ENCODE data around the gene LAIR1. TPM values are rescaled to one million over a fixed set of nuclear protein-coding genes. Genes with fewer than 3 reads are reported as not detected.

The LAIR1 gene
- total RNA-seq, 1 experiment from 2014 or later = 0.37 TPM

DNA sequence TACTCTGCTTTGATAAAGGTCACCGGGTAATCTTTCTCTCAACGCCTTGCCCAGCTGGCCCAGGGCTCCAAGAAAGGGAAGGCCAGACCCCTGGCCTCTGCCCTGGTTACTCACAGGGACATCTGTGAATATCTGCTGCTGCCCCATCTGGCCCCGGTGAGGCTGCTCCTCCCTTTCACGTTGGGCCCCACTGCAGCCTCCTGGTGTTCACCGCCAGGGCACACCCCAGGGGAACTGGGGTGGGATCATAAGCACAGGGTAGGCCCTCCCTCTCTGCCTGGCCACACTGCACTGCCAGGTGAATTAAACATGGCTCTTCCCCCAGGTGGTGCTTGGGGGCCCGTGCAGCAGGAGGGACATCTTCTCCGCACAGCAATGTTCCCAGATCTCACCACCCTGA is 12.7 kb downstream of the LAIR1 start:
- TF ChIP-seq FOXJ3 (CRISPR knock-in tag; IDR thresholded peaks at IDR 0.05; ENCODE audit: borderline replicate concordance) = no peak
- TF ChIP-seq ZNF263 (CRISPR knock-in tag; IDR thresholded peaks at IDR 0.05; ENCODE audit: low read depth) = no peak
- TF ChIP-seq, protein P1, sequence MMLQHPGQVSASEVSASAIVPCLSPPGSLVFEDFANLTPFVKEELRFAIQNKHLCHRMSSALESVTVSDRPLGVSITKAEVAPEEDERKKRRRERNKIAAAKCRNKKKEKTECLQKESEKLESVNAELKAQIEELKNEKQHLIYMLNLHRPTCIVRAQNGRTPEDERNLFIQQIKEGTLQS (CRISPR knock-in tag; conservative IDR thresholded peaks at IDR 0.05) = no peak
- no peak for TF ChIP-seq FOXK1 (CRISPR knock-in tag; IDR thresholded peaks at IDR 0.05)
- TF ChIP-seq, protein P2, sequence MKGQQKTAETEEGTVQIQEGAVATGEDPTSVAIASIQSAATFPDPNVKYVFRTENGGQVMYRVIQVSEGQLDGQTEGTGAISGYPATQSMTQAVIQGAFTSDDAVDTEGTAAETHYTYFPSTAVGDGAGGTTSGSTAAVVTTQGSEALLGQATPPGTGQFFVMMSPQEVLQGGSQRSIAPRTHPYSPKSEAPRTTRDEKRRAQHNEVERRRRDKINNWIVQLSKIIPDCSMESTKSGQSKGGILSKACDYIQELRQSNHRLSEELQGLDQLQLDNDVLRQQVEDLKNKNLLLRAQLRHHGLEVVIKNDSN (CRISPR knock-in tag; IDR thresholded peaks at IDR 0.05) = no peak
- no peak for TF ChIP-seq RELA (CRISPR knock-in tag; IDR thresholded peaks at IDR 0.05; ENCODE audit: borderline replicate concordance)
- TF ChIP-seq NR2C2 (CRISPR knock-in tag; IDR thresholded peaks at IDR 0.05) = no peak
- TF ChIP-seq, protein P3, sequence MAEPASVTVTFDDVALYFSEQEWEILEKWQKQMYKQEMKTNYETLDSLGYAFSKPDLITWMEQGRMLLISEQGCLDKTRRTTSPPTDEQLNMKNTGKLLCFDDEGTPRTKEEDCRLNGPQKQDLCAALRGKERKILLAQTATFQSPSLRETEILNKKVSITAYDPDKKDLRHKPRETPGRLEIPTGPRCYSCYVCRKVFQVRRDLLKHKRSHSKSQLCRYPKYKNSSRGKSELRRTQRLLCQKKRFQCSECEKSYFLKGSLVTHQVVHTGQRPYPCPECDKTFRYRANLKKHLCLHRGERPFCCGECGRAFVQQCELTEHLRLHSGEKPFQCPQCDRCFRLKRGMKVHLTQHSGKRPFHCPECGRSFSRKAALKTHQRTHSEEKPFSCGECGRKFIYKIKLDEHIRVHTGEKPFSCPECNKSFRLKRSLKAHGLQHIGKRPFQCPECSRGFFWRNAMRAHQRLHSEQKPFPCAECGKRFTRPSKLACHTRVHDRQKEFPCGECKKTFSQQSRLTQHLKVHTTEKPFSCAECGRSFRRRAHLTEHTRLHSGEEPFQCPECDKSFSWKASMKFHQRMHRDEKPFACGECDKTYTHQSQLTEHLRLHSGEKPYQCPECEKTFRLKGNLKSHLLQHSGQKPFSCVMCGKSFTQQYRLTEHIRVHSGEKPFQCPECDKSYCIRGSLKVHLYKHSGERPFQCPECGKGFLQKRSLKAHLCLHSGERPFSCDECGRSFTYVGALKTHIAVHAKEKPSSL (CRISPR knock-in tag; conservative IDR thresholded peaks at IDR 0.05) = no peak
- TF ChIP-seq ZNF138 (CRISPR knock-in tag; conservative IDR thresholded peaks at IDR 0.05) = no peak
- TF ChIP-seq, protein P4, sequence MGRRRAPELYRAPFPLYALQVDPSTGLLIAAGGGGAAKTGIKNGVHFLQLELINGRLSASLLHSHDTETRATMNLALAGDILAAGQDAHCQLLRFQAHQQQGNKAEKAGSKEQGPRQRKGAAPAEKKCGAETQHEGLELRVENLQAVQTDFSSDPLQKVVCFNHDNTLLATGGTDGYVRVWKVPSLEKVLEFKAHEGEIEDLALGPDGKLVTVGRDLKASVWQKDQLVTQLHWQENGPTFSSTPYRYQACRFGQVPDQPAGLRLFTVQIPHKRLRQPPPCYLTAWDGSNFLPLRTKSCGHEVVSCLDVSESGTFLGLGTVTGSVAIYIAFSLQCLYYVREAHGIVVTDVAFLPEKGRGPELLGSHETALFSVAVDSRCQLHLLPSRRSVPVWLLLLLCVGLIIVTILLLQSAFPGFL (CRISPR knock-in tag; IDR thresholded peaks at IDR 0.05; ENCODE audit: borderline replicate concordance) = no peak
- TF ChIP-seq, protein P5, sequence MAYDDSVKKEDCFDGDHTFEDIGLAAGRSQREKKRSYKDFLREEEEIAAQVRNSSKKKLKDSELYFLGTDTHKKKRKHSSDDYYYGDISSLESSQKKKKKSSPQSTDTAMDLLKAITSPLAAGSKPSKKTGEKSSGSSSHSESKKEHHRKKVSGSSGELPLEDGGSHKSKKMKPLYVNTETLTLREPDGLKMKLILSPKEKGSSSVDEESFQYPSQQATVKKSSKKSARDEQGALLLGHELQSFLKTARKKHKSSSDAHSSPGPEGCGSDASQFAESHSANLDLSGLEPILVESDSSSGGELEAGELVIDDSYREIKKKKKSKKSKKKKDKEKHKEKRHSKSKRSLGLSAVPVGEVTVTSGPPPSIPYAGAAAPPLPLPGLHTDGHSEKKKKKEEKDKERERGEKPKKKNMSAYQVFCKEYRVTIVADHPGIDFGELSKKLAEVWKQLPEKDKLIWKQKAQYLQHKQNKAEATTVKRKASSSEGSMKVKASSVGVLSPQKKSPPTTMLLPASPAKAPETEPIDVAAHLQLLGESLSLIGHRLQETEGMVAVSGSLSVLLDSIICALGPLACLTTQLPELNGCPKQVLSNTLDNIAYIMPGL (CRISPR knock-in tag; IDR thresholded peaks at IDR 0.05) = no peak
- no peak for TF ChIP-seq SMAD3 (CRISPR knock-in tag; IDR thresholded peaks at IDR 0.05; ENCODE audit: borderline replicate concordance)
- TF ChIP-seq MYBL2 (CRISPR knock-in tag; IDR thresholded peaks at IDR 0.05) = no peak
- no peak for TF ChIP-seq ZNF423 (CRISPR knock-in tag; IDR thresholded peaks at IDR 0.05)
- TF ChIP-seq, protein P6, sequence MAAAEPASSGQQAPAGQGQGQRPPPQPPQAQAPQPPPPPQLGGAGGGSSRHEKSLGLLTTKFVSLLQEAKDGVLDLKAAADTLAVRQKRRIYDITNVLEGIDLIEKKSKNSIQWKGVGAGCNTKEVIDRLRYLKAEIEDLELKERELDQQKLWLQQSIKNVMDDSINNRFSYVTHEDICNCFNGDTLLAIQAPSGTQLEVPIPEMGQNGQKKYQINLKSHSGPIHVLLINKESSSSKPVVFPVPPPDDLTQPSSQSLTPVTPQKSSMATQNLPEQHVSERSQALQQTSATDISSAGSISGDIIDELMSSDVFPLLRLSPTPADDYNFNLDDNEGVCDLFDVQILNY (CRISPR knock-in tag; IDR thresholded peaks at IDR 0.05) = no peak
- TF ChIP-seq NR3C1 (CRISPR knock-in tag; conservative IDR thresholded peaks at IDR 0.05; ENCODE audit: low read depth) = no peak
- no peak for TF ChIP-seq ZNF317 (CRISPR knock-in tag; IDR thresholded peaks at IDR 0.05; ENCODE audit: borderline replicate concordance, low read depth)
- no peak for TF ChIP-seq SMAD4 (CRISPR knock-in tag; IDR thresholded peaks at IDR 0.05)
- POLR2A ChIA-PET = no interaction called here
- no peaks in the 10 kb centered on the region; the same call in 1 of the 2 replicates for H3K9me3 Mint-ChIP-seq
- ATAC-seq (no peak), DNase-seq (ENCODE audit: low spot score) (no peak)
- H3K4me1 Mint-ChIP-seq = 0 out of 2 replicates have a peak, but pooled peaks cover 2% of the 10 kb centered on the region
- CTCF ChIA-PET = interaction anchor here (1.4 kb wide), 1 partner anchor 86 kb away, joined by 3 read pairs; no protein-coding TSS in a partner anchor
- H3K4me3 Mint-ChIP-seq = no peak overlapping the region
- H3K27ac Mint-ChIP-seq = no peak overlapping the region
- peaks cover 33% of the 10 kb centered on the region for H3K27me3 Mint-ChIP-seq (ENCODE audit: low read depth)
- no peaks in the 10 kb centered on the region for H3K36me3 Mint-ChIP-seq

DNA sequence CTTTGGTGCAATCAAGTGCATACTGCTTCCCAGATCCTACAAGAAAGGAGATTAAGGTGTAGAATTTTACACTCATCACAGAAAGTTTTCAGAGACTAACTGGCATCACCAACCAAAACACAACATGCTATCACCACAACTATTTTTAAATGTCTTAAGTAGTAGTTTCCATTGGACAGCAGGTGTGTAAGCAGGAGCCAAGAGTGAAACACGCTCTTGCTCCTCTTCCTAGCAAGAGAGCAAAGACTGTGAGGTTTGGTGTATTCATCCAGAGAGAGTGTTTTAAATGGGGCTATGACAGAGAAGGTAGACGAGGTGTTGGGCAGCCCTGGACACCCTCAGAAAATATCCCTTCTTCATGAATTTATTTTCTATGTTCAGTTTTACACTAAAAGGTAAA is 13.3 kb downstream of the LAIR1 start:
- H3K27ac Mint-ChIP-seq = no peak overlapping the region
- H3K4me3 Mint-ChIP-seq = no peak overlapping the region
- H3K4me1 Mint-ChIP-seq = no peaks in the 10 kb centered on the region
- ChIA-PET POLR2A (no interaction called here), CTCF (interaction anchor here (1.2 kb wide), 1 partner anchor 40 kb away, joined by 3 read pairs; no protein-coding TSS in a partner anchor)
- DNase-seq (ENCODE audit: low spot score) = no peak
- H3K9me3 Mint-ChIP-seq = no peaks in the 10 kb centered on the region; the same call in 1 of the 2 replicates
- peaks cover 31% of the 10 kb centered on the region for H3K27me3 Mint-ChIP-seq (ENCODE audit: low read depth)
- H3K36me3 Mint-ChIP-seq = no peaks in the 10 kb centered on the region
- ATAC-seq = no peak
- TF ChIP-seq, protein P7, sequence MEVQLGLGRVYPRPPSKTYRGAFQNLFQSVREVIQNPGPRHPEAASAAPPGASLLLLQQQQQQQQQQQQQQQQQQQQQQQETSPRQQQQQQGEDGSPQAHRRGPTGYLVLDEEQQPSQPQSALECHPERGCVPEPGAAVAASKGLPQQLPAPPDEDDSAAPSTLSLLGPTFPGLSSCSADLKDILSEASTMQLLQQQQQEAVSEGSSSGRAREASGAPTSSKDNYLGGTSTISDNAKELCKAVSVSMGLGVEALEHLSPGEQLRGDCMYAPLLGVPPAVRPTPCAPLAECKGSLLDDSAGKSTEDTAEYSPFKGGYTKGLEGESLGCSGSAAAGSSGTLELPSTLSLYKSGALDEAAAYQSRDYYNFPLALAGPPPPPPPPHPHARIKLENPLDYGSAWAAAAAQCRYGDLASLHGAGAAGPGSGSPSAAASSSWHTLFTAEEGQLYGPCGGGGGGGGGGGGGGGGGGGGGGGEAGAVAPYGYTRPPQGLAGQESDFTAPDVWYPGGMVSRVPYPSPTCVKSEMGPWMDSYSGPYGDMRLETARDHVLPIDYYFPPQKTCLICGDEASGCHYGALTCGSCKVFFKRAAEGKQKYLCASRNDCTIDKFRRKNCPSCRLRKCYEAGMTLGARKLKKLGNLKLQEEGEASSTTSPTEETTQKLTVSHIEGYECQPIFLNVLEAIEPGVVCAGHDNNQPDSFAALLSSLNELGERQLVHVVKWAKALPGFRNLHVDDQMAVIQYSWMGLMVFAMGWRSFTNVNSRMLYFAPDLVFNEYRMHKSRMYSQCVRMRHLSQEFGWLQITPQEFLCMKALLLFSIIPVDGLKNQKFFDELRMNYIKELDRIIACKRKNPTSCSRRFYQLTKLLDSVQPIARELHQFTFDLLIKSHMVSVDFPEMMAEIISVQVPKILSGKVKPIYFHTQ (CRISPR knock-in tag; IDR thresholded peaks at IDR 0.05) = no peak
- TF ChIP-seq, protein P6 (CRISPR knock-in tag; IDR thresholded peaks at IDR 0.05) = no peak
- TF ChIP-seq FOXK1 (CRISPR knock-in tag; IDR thresholded peaks at IDR 0.05) (no peak), GRHL2 (CRISPR knock-in tag; IDR thresholded peaks at IDR 0.05; ENCODE audit: insufficient replicate concordance, severe bottlenecking) (no peak), SOX15 (CRISPR knock-in tag; IDR thresholded peaks at IDR 0.05) (no peak)
- TF ChIP-seq, protein P8, sequence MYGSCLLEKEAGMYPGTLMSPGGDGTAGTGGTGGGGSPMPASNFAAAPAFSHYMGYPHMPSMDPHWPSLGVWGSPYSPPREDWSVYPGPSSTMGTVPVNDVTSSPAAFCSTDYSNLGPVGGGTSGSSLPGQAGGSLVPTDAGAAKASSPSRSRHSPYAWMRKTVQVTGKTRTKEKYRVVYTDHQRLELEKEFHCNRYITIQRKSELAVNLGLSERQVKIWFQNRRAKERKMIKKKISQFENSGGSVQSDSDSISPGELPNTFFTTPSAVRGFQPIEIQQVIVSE (CRISPR knock-in tag; IDR thresholded peaks at IDR 0.05; ENCODE audit: borderline replicate concordance) = no peak
